KG1 (cell line): ENCODE measurements around the gene MAML3.

Source experiments
- DNase-seq: peaks from one replicate; lab custom pipeline; 2025; lab: John Stamatoyannopoulos, UW

The MAML3 gene

GRCh38 chr4:139685180-139685579, 468.8 kb downstream of the MAML3 start:
- no peak for DNase-seq

DNA sequence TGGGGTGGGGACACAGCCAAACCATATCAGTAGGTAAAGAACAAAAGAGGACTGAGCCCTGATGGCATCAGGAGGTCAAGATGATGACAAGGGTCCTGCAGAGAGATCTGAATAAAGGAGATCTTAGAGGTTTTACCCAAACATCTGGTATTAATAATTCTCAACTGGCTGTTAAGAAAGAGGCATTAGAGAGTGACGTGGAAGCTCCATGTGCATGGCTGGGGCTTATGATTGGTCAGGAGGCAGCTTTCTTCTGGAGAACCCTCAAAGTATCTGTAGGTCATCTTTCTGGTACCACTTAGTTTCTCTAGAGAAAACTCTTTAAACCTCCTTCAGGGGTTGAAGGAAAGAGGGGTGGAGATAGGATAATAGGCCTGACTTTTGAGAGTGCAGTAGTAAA, 469.6 kb downstream of the MAML3 start:
- no peak for DNase-seq

- DNase-seq = no peak
Observed at GRCh38 chr4:139682741-139683151, 471.2 kb downstream of the MAML3 start.

DNA sequence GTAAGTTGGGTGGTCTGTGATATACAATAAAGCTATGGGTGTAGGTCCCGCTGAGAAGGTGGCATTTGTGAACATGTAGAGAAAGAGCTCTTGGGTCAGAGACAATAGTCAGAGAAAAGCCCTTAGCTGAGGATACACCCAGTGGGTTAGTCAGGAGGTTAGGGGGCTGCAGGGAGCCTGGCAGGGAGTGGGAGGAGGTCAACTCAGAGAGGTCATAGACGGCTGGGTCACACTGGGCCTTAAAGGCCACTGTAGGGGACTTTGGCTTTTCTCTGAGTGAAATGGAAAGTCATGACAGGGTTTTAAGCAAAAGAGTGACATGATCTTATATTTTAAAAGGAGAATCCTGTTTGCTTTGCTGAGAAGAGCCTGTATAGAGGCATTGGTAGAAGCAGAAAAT, 471.7 kb downstream of the MAML3 start:
- DNase-seq = no peak

DNA sequence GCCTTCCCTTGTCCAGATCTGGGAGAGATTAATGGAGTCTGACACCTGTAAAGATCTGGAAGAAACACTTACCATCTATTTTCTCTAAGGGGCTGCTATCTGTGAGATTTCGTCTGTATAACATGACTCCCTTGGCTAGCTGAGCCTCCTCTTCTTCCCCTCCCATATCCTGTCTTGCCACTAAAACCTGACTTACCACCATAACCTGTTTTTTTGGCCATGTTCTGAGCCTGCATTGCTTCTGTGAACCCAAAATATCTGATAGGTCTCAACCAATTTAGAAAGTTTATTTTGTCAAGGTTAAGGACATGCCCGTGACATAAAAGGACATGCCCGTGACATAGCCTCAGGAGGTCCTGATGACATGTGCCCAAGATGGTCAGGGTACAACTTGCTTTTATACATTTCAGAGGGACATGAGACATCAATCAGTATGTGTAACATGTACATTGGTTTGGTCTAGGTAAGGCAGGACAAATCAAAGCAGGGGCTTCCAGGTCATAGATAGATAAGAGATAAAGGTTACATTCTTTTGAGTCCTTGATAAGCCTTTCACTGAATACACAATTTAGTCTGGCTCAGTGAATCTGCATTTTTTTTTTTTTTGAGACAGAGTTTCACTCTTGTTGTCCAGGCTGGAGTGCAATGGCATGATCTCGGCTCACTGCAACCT, 476.9 kb downstream of the MAML3 start:
- no peak for DNase-seq

- no peak for DNase-seq
Observed at GRCh38 chr4:139676365-139676764, 477.6 kb downstream of the MAML3 start.

DNA sequence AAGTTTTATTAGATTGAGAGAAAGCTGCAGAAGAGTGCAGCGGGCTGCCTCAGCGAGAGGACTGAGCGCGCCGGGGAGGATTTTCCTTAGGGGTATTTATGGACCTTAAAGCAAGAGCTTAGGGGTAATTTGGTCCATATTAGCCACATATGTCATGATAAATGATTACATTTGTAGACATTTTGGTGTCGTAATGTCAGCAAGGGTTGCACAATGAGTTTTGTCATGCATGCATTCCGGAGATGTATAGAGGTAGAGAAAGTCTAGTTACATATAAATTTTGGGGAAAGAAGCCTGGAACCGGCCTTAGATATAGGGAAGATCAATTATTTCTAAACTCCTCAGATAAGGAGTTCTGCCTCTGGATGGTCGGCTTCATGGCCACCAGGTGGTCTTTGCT, 478.3 kb downstream of the MAML3 start:
- DNase-seq = no peak

GRCh38 chr4:139674875-139675550, 479.0 kb downstream of the MAML3 start:
- no peak for DNase-seq

GRCh38 chr4:139672732-139673131, 481.3 kb downstream of the MAML3 start:
- DNase-seq = no peak

DNA sequence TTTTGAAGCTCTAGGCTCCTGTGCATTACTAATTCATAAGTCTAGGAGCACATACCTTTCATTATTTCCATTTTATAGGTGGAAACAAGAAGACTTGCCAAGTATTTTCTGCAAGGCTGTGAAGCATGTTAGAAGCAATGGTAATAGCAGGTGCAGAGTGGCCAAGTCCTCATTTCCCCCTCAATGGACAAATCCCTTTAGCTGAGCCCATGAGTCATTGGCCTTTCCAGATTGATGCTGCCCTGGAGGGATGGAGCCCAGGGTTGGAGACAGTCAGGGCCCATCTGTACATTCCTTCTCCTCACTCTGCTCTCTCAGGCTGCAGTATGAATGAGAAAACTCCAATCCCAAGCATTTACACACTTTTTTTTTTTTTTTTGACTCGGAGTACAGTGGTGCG, 481.8 kb downstream of the MAML3 start:
- no peak for DNase-seq

- no peak for DNase-seq
Observed at GRCh38 chr4:139670775-139671174, 483.2 kb downstream of the MAML3 start.

GRCh38 chr4:139669890-139670289, 484.1 kb downstream of the MAML3 start:
- DNase-seq = no peak

GRCh38 chr4:139669335-139669734, 484.6 kb downstream of the MAML3 start:
- DNase-seq = no peak

GRCh38 chr4:139668658-139669201, 485.3 kb downstream of the MAML3 start:
- DNase-seq = no peak

DNA sequence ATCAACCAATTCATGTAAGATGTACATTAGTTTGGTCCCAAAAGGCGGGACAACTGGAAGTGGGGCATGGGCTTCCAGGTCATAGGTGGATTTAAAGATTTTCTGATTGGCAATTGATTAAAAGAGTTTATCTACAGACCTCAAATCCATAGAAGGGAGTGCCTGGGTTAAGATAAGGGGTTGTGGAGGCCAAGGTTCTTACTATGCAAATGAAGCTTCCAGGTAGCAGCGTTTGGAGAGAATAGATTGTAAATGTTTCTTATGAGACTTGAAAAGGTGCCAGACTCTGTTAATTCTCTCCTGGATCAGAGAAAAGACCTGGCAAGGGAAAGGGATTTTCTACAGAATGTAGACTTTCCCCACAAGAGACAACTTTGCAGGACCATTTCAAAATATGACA, 485.9 kb downstream of the MAML3 start:
- no peak for DNase-seq
